GM18861 (cell line): Measurements from ENCODE around the gene CLSTN1.

Source experiments
- ATAC-seq: cut with Tn5 transposase; IDR thresholded peaks from one replicate; pipeline ENCODE4 v1.9.1; 2021; ENCODE audit not compliant: unreplicated experiment

CLSTN1 gene

GRCh38 chr1:9732123-9732971 lies 91.4 kb downstream of the CLSTN1 start:
- no peak for ATAC-seq

- no peak for ATAC-seq
Measured at GRCh38 chr1:9731561-9731960, 92.2 kb downstream of the CLSTN1 start.

GRCh38 chr1:9731051-9731537 lies 92.7 kb downstream of the CLSTN1 start:
- no peak for ATAC-seq

GRCh38 chr1:9730096-9730901 lies 93.5 kb downstream of the CLSTN1 start:
- no peak for ATAC-seq

GRCh38 chr1:9729523-9729922 lies 94.2 kb downstream of the CLSTN1 start:
- ATAC-seq = no peak

- ATAC-seq = no peak
Measured at GRCh38 chr1:9728451-9729295, 95.1 kb downstream of the CLSTN1 start.

GRCh38 chr1:9726905-9727595 lies 96.7 kb downstream of the CLSTN1 start:
- ATAC-seq = no peak

GRCh38 chr1:9726406-9726805 lies 97.4 kb downstream of the CLSTN1 start:
- no peak for ATAC-seq

GRCh38 chr1:9724706-9725476 lies 98.9 kb downstream of the CLSTN1 start:
- no peak for ATAC-seq

GRCh38 chr1:9723926-9724325 lies 99.8 kb downstream of the CLSTN1 start:
- no peak for ATAC-seq

- ATAC-seq = no peak
Measured at GRCh38 chr1:9723068-9723805, 100.5 kb downstream of the CLSTN1 start.

- no peak for ATAC-seq
Measured at GRCh38 chr1:9722378-9722749, 101.4 kb downstream of the CLSTN1 start.

GRCh38 chr1:9721606-9722377 lies 102.0 kb downstream of the CLSTN1 start:
- ATAC-seq = no peak

- no peak for ATAC-seq
Measured at GRCh38 chr1:9720785-9721605, 102.8 kb downstream of the CLSTN1 start.

- no peak for ATAC-seq
Measured at GRCh38 chr1:9719978-9720722, 103.6 kb downstream of the CLSTN1 start.

- peak; percentile 15 for ATAC-seq
Measured at GRCh38 chr1:9718006-9718680, 105.6 kb downstream of the CLSTN1 start.
